K562 (cell line): Measurements from ENCODE around the gene ARHGAP12. TPM values are rescaled to one million over a fixed set of nuclear protein-coding genes. Genes with fewer than 3 reads are reported as not detected.

Experiments
- ATAC-seq: fragments of 200-7000 bp; cut with Tn5 transposase; 3 replicates; pipeline ENCODE4 v1.9.1; 2020; ENCODE audit warnings: moderate library complexity
- BruUV-seq: library from RNA; stranded (reverse); fragments of 400-500 nt; replicated peaks from 2 replicates; lab custom pipeline; 2021; lab: Mats Ljungman, UMichigan
- CTCF ChIA-PET: fragments of 300-600 bp; formaldehyde crosslinking; extraction: SDS; loops from one replicate; lab custom pipeline; 2021; ENCODE audit warnings: low intra/inter-chr PET ratio; lab: Yijun Ruan, JAX
- POLR2A ChIA-PET: fragments of 300-600, 350-650 bp; sonication (Branson Sonifier 250); formaldehyde crosslinking; extraction: SDS; loops from one replicate; lab custom pipeline; 2021; ENCODE audit warnings: antibody characterized with exemption, inconsistent platforms; lab: Yijun Ruan, JAX
- DNase-seq, 4 experiments: peaks; one replicate each; pipeline versions ENCODE4 v3.0.0 to v3.0.0-alpha.2; 2011 to 2018; ENCODE audit warnings: low spot score in 3 of 4, mixed read lengths in 3 of 4; ENCODE audit errors: extremely low read depth in 1 of 4
- FAIRE-seq: peaks from 2 replicates; lab custom pipeline; 2011; peaks lifted over from hg19 to GRCh38; lab: Jason Lieb, UNC
- H2AFZ ChIP-seq: 2 replicates; pipeline ENCODE4 v1.6.0; 2011; ENCODE audit warnings: low read depth, low read length, control low read depth, inconsistent platforms
- H3K27ac ChIP-seq: fragments of 200-600 bp; 3 replicates; pipeline ENCODE4 v1.8.0; 2011; ENCODE audit warnings: low read depth, mild to moderate bottlenecking, control low read depth, inconsistent platforms, low read length, moderate library complexity, mixed read lengths; ENCODE audit errors: extremely low read depth
- H3K27me3 ChIP-seq, 2 experiments: fragments of 300-600 bp in 1 of 2; 2 replicates in 1 of 2; 3 replicates in 1 of 2; pipeline versions ENCODE4 v1.6.0 to v1.8.0; 2011; ENCODE audit warnings: inconsistent platforms in 2 of 2, low read length in 2 of 2, mild to moderate bottlenecking in 1 of 2, mixed read lengths in 1 of 2, moderate library complexity in 1 of 2; ENCODE audit not compliant: control insufficient read depth in 2 of 2, insufficient read depth in 2 of 2
- H3K36me3 ChIP-seq: fragments of 300-600 bp; 3 replicates; pipeline ENCODE4 v1.8.0; 2011; ENCODE audit warnings: mild to moderate bottlenecking, low read length, inconsistent platforms; ENCODE audit not compliant: control insufficient read depth, insufficient read depth
- H3K4me1 ChIP-seq, 2 experiments: fragments of 200-600 bp in 1 of 2; replicated peaks in 1 of 2; 2 replicates in 1 of 2; 3 replicates in 1 of 2; pipeline versions ENCODE4 v1.5.1 to v1.8.0; 2011; ENCODE audit warnings: inconsistent platforms in 2 of 2, low read length in 2 of 2, mild to moderate bottlenecking in 1 of 2, mixed read lengths in 1 of 2, moderate library complexity in 1 of 2; ENCODE audit not compliant: control insufficient read depth in 2 of 2, insufficient read depth in 2 of 2
- H3K4me2 ChIP-seq: 2 replicates; pipeline ENCODE4 v1.6.1; 2011; ENCODE audit warnings: low read length, control low read depth, inconsistent platforms, mixed read lengths; ENCODE audit not compliant: insufficient read depth
- H3K4me3 ChIP-seq: fragments of 200-600 bp; sonication (generic), shearing (Covaris generic); 2 replicates; pipeline ENCODE4 v1.5.1; 2016; ENCODE audit warnings: control low read depth, inconsistent platforms
- H3K79me2 ChIP-seq: fragments of 200-600 bp; 3 replicates; pipeline ENCODE4 v1.8.0; 2011; ENCODE audit warnings: low read length, inconsistent platforms; ENCODE audit not compliant: control insufficient read depth, insufficient read depth
- H3K9ac ChIP-seq, 2 experiments: 2 replicates each; pipeline versions ENCODE4 v1.6.0 to v1.6.1; 2011; ENCODE audit warnings: low read depth in 2 of 2, low read length in 2 of 2, control low read depth in 1 of 2, inconsistent platforms in 1 of 2, mild to moderate bottlenecking in 1 of 2, mixed read lengths in 1 of 2; ENCODE audit not compliant: insufficient read depth in 1 of 2
- H3K9me1 ChIP-seq: one replicate; pipeline ENCODE4 v1.6.0; 2011; ENCODE audit warnings: inconsistent platforms, mild to moderate bottlenecking, low read length, moderate library complexity; ENCODE audit not compliant: control insufficient read depth, insufficient read depth
- H3K9me3 ChIP-seq: replicated peaks from 2 replicates; pipeline ENCODE4 v1.5.1; 2011; ENCODE audit warnings: low read depth, low read length, inconsistent platforms; ENCODE audit not compliant: control insufficient read depth, insufficient read depth
- H4K20me1 ChIP-seq: replicated peaks from 2 replicates; pipeline ENCODE4 v1.6.1; 2011; ENCODE audit warnings: low read length, inconsistent platforms, mixed read lengths; ENCODE audit not compliant: control insufficient read depth, insufficient read depth
- ZNF165 ChIP-seq: fragments of 250-450 bp; sonication (Bioruptor Pico); IDR thresholded peaks from 2 replicates; pipeline ENCODE4 v1.4.0; 2020; ENCODE audit warnings: borderline replicate concordance
- WGBS: fragments of 100-300 bp; shearing (Covaris generic); methylation state at CpG from one replicate; pipeline ENCODE4 v1.1.6; 2016; ENCODE audit warnings: low coverage, mixed read lengths; ENCODE audit not compliant: insufficient coverage; ENCODE audit errors: missing lambda C conversion rate; 5-methylcytosine and 5-hydroxymethylcytosine counted together
- in situ Hi-C: fragments of 300-500 bp; cut with MboI; formaldehyde crosslinking; loops from 4 replicates; pipeline ENCODE4 v1.15.0; 2018; ENCODE audit warnings: inconsistent platforms, mixed read lengths
- intact Hi-C: fragments of 100-400 bp; cut with micrococcal nuclease; formaldehyde crosslinking; loops from 2 replicates; pipeline ENCODE4 v1.14.2; 2022
- polyA plus RNA-seq, 8 experiments: library from polyadenylated mRNA; depleted of rRNA in 4 of 8; stranded (reverse) in 5 of 8; unstranded in 3 of 8; fragments of >200 nt; fragmentation: Nextera tagmentation in 2 of 8; fragmentation: Illumina TruSeq in 1 of 8; extraction: Ambion mirVana in 2 of 8; extraction: Trizol in 1 of 8; gene quantifications; 2 replicates each; pipeline versions ENCODE4 v1.2.1 to v1.2.3, GENCODE V29; 2011 to 2014; ENCODE audit warnings: inconsistent platforms in 1 of 8, missing spikeins in 1 of 8
- total RNA-seq, 7 experiments: library from RNA; depleted of rRNA in 6 of 7; stranded (reverse); fragments of >200 nt in 6 of 7; fragmentation: Illumina TruSeq in 2 of 7; extraction: Trizol in 2 of 7; gene quantifications; 2 replicates each; pipeline versions ENCODE4 v1.2.1 to v1.2.3, GENCODE V29; 2011 to 2021; ENCODE audit warnings: low replicate concordance in 1 of 7
- TF ChIP-seq, protein P1 (sequence below): sonication (generic); IDR thresholded peaks from 2 replicates; pipeline ENCODE4 v1.6.1; 2016
- TF ChIP-seq, protein P2 (sequence below): fragments of 250-450 bp; sonication (Bioruptor Pico); IDR thresholded peaks from 2 replicates; pipeline ENCODE4 v1.5.0; 2020; ENCODE audit warnings: mild to moderate bottlenecking

ARHGAP12 gene
- total and polyA plus RNA-seq, 9 of the 15 experiments (the other 6 are each of a cell fraction or from before 2014, with no cell fraction given) = 4.4 to 18.7 (median 10.1) TPM

DNA sequence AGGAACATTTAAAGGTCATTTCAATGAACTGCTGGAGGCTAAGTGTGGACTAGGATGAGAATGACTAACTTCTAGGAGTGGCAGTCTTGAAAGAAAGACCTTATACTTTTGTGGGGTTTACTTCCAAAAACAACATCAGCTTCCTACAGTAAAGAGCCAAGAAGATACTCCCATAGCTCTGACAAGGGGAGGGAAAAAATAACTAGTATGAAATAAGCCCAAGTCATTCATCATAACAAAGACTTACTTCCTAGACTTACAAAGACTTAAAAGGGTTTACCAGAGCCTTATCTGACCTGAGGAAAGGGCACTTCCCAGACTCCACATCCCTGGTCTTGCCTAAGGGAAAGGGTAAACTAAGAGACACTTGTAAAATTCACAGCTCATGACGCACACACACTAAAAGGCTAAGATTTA lies 31.7 kb downstream of the ARHGAP12 start:
- peaks cover 7% of the 10 kb centered on the region; the same call in 1 of the 3 replicates for H3K36me3 ChIP-seq
- no peak overlapping the region for H3K9ac ChIP-seq
- intact Hi-C loops = no loop called here
- CTCF ChIA-PET = no interaction called here
- in situ Hi-C loops = no loop called here
- H3K9me1 ChIP-seq = no peaks in the 10 kb centered on the region
- H3K4me2 ChIP-seq = no peak overlapping the region
- H3K27ac ChIP-seq = no peak overlapping the region
- POLR2A ChIA-PET = no interaction called here
- 0 out of 2 replicates have a peak, but pooled peaks cover 4% of the 10 kb centered on the region for H4K20me1 ChIP-seq
- BruUV-seq = no TSS peak
- DNase-seq = no peak
- H3K4me3 ChIP-seq = no peak overlapping the region
- peak; percentile 21; the same call in 2 of the 3 replicates for ATAC-seq
- no peaks in the 10 kb centered on the region for H3K27me3 ChIP-seq
- TF ChIP-seq ZNF165 (CRISPR knock-in tag) = no peak
- TF ChIP-seq, protein P1, sequence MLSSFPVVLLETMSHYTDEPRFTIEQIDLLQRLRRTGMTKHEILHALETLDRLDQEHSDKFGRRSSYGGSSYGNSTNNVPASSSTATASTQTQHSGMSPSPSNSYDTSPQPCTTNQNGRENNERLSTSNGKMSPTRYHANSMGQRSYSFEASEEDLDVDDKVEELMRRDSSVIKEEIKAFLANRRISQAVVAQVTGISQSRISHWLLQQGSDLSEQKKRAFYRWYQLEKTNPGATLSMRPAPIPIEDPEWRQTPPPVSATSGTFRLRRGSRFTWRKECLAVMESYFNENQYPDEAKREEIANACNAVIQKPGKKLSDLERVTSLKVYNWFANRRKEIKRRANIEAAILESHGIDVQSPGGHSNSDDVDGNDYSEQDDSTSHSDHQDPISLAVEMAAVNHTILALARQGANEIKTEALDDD = peak; percentile 51; the same call in 1 of the 2 replicates
- TF ChIP-seq, protein P2, sequence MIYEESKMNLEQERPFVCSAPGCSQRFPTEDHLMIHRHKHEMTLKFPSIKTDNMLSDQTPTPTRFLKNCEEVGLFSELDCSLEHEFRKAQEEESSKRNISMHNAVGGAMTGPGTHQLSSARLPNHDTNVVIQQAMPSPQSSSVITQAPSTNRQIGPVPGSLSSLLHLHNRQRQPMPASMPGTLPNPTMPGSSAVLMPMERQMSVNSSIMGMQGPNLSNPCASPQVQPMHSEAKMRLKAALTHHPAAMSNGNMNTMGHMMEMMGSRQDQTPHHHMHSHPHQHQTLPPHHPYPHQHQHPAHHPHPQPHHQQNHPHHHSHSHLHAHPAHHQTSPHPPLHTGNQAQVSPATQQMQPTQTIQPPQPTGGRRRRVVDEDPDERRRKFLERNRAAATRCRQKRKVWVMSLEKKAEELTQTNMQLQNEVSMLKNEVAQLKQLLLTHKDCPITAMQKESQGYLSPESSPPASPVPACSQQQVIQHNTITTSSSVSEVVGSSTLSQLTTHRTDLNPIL = no peak
- TF ChIP-seq, all 486 proteins: peak for 1
- Histone ChIP-seq H2AFZ (no peak overlapping the region), H3K79me2 (peaks cover 47% of the 10 kb centered on the region), H3K9me3 (no peaks in the 10 kb centered on the region), H3K4me1 (peaks cover 0 to 8% of the 10 kb centered on the region in 2 experiments; a peak in 1 of 5 replicates)
- 40% methylated on average over 1 of the region's 1 CpG for WGBS
- FAIRE-seq = no peak
